Thyroid gland (tissue), 4 donors: ENCODE results near the gene RSU1.

Experiments
- POLR2A ChIP-seq, 2 donors: fragments of 450-650 bp; IDR thresholded peaks; one replicate each; pipeline ENCODE4 v1.6.1; 2017; ENCODE audit warnings: antibody characterized with exemption in 2 of 2, mild to moderate bottlenecking in 2 of 2, moderate library complexity in 1 of 2
- TF ChIP-seq, protein P1 (sequence below), 6 experiments: fragments of 200-600 bp in 3 of 6; fragments of 450-650 bp in 3 of 6; sonication (generic) in 3 of 6; IDR thresholded peaks; one replicate each; pipeline ENCODE4 v1.5.1; 2016 to 2019; ENCODE audit warnings: antibody characterized with exemption in 6 of 6, mild to moderate bottlenecking in 2 of 6, inconsistent platforms in 1 of 6, moderate library complexity in 1 of 6

DNA sequence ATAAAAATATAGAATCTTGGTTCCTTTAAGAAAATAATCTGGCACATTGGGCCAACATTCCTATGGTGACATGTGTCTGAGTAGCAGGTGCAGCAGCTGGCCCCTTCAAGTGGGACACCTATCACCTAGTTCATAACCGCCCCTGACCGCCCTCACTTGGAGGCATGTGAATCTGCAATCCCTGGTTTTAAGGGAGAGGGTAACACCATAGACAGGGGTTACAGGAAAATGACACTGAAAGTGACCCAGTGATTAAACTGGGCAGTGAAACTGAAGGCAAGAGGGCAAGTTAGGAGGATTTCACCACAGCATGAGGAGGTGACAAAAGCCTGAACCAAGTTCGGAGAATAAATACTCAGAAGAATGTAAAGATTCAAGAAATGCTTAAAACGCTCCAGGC, 1.1 kb downstream of the RSU1 start:
- TF ChIP-seq, protein P1, sequence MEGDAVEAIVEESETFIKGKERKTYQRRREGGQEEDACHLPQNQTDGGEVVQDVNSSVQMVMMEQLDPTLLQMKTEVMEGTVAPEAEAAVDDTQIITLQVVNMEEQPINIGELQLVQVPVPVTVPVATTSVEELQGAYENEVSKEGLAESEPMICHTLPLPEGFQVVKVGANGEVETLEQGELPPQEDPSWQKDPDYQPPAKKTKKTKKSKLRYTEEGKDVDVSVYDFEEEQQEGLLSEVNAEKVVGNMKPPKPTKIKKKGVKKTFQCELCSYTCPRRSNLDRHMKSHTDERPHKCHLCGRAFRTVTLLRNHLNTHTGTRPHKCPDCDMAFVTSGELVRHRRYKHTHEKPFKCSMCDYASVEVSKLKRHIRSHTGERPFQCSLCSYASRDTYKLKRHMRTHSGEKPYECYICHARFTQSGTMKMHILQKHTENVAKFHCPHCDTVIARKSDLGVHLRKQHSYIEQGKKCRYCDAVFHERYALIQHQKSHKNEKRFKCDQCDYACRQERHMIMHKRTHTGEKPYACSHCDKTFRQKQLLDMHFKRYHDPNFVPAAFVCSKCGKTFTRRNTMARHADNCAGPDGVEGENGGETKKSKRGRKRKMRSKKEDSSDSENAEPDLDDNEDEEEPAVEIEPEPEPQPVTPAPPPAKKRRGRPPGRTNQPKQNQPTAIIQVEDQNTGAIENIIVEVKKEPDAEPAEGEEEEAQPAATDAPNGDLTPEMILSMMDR (IDR thresholded peaks at IDR 0.05) = no peak
- TF ChIP-seq POLR2A (IDR thresholded peaks at IDR 0.05) = no peak
